Lower leg skin (tissue), 3 donors: ENCODE results near the gene TREM1.
"Not testable (repeated sequence)": the region's sequence is repeated elsewhere in the genome, so short reads cannot be mapped to it uniquely, and the experiment has no call there.

Experiments
- POLR2A ChIP-seq, 2 donors: fragments of 450-650 bp; IDR thresholded peaks; one replicate each; pipeline ENCODE4 v1.6.1; 2016 to 2017; ENCODE audit warnings: antibody characterized with exemption in 2 of 2, mild to moderate bottlenecking in 1 of 2, moderate library complexity in 1 of 2
- TF ChIP-seq, protein P1 (sequence below), 3 donors: fragments of 450-650 bp; IDR thresholded peaks; one replicate each; pipeline ENCODE4 v1.5.1; 2016; ENCODE audit warnings: antibody characterized with exemption in 3 of 3, mild to moderate bottlenecking in 3 of 3, moderate library complexity in 2 of 3

DNA sequence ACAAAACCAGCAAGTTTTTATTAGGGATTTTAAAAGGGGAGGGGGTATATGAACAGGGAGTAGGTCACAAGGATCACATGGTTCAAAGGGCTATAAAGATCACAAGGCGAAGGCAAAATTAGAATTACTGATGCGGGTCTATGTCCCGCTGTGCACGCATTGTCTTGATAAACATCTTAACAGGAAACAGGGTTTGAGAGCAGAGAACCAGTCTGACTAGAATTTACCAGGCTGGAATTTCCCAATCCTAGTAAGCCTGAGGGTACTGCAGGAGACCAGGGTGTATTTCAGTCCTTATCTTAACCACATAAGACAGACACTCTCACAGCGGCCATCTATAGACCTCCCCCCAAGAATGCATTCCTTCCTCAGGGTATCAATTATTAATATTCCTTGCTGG, 10.8 kb upstream of the TREM1 start:
- TF ChIP-seq, protein P1, sequence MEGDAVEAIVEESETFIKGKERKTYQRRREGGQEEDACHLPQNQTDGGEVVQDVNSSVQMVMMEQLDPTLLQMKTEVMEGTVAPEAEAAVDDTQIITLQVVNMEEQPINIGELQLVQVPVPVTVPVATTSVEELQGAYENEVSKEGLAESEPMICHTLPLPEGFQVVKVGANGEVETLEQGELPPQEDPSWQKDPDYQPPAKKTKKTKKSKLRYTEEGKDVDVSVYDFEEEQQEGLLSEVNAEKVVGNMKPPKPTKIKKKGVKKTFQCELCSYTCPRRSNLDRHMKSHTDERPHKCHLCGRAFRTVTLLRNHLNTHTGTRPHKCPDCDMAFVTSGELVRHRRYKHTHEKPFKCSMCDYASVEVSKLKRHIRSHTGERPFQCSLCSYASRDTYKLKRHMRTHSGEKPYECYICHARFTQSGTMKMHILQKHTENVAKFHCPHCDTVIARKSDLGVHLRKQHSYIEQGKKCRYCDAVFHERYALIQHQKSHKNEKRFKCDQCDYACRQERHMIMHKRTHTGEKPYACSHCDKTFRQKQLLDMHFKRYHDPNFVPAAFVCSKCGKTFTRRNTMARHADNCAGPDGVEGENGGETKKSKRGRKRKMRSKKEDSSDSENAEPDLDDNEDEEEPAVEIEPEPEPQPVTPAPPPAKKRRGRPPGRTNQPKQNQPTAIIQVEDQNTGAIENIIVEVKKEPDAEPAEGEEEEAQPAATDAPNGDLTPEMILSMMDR (IDR thresholded peaks at IDR 0.05): not testable (repeated sequence)
- TF ChIP-seq POLR2A (IDR thresholded peaks at IDR 0.05): not testable (repeated sequence)
